Fibroblast of pulmonary artery (primary cell): ENCODE data around the gene TMEM116.

ENCODE experiments used
- DNase-seq: peaks from one replicate; pipeline ENCODE4 v3.0.0-alpha.2; 2010; ENCODE audit warnings: low read depth
- H3K4me3 ChIP-seq: replicated peaks from 2 replicates; pipeline ENCODE4 v1.5.1; 2011; ENCODE audit warnings: low read depth, mild to moderate bottlenecking, control low read depth, low read length, moderate library complexity
- TF ChIP-seq, protein P1 (sequence below): IDR thresholded peaks from 2 replicates; pipeline ENCODE4 v1.5.1; 2011; ENCODE audit warnings: mild to moderate bottlenecking, control low read depth, low read length, inconsistent platforms; ENCODE audit errors: missing control alignments

TMEM116 gene

DNA sequence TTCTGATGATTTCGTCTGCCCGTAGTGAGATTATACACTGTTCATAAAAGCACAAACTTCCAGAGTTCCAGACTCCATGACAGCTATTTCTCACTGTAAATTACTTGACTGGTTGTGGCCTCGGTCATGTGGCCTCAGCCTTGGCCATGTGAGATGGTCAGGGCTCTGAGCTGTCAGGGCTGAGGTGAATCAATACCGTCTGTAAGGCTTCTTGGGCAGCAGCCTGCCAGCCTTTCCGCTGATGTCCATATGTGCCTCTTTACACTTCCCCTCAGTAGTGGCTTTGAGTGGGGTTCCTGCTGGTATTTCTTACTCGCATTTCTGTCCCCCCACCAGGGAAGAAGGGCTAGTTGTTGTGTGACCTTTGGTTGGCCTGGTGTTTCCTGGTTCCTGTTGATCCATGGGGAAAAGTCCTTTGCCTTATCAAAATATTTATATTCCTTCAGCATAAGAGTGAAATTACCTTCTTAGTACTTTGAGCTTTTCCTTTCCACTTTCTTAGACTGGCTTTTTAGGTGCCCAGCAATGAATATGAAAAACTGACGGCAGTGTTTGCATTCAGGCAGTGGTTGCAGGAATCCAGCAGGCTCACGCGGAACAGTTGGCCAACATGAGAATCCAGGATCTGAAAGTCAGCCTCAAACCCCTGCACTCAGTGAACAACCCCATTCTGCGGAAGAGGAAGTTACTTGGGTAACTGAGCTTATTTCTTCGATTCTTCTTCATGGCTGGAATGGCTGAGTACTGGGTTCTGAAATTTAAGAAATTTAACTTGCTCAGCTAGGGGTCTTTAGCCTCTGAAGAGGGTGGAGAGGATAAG lies 124.8 kb downstream of the TMEM116 start:
- no peak overlapping the region for H3K4me3 ChIP-seq
- TF ChIP-seq, protein P1, sequence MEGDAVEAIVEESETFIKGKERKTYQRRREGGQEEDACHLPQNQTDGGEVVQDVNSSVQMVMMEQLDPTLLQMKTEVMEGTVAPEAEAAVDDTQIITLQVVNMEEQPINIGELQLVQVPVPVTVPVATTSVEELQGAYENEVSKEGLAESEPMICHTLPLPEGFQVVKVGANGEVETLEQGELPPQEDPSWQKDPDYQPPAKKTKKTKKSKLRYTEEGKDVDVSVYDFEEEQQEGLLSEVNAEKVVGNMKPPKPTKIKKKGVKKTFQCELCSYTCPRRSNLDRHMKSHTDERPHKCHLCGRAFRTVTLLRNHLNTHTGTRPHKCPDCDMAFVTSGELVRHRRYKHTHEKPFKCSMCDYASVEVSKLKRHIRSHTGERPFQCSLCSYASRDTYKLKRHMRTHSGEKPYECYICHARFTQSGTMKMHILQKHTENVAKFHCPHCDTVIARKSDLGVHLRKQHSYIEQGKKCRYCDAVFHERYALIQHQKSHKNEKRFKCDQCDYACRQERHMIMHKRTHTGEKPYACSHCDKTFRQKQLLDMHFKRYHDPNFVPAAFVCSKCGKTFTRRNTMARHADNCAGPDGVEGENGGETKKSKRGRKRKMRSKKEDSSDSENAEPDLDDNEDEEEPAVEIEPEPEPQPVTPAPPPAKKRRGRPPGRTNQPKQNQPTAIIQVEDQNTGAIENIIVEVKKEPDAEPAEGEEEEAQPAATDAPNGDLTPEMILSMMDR = no peak
- no peak for DNase-seq

DNA sequence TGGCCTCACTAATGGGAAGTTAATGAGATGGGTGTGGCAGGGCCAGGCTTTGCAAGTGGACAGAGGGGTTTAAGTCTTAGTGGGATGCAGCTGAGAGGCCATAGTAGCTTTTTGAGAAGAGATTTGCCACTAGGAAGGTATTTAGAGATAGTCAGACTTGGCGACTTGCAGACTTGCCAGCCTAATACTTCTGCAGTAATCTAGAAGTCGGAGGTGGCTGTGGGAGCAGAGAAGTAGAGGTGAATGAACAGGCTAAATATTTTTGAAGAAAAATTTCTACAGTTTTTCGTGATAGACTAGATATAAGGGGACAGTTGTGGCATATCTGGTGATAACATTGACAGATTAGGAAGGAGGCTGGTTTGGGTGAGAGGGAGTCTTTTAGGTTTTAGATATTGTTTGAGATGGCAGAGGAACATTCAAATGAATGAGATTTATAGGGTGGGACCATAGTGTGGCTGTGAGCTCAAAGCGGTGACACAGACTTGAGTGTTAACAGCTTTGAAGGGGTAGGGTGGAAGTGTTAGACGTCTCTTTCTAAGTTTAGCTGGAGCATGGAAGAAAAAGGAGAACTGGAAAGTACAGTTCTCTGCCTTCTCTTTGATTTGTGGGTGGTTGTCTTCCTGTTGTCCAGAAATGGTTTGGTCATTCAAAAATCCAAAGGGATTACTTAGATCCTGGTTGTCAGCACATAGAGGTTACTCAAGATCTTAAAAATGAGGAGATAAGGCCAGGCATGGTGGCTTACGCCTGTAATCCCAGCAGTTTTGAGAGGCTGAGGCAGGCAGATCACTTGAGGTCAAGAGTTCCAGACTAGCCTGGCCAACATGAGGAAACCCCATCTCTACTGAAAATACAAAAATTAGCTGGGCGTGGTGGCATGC lies 126.1 kb downstream of the TMEM116 start:
- no peak overlapping the region for H3K4me3 ChIP-seq
- no peak for DNase-seq
- TF ChIP-seq, protein P1 = no peak

DNA sequence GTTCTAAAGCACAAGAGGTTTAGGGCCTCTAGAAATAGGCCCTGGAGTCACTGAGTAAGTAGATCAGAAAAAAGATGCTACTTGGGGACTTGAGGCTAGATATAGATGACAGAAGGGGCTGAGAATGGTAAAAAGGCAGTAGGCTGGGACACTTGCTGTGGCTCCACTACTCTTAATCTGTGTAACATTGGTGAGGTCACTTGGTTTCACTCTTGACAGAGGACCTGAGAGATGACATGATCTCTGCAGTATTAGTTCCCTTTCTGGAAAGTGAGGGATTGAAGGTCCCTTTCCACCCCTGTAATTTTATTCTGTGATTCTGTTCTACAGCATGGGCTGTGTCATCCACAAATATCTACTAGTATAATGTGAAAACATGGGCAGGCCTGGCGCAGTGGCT lies 131.2 kb downstream of the TMEM116 start:
- DNase-seq = no peak
- H3K4me3 ChIP-seq = no peak overlapping the region
- TF ChIP-seq, protein P1 = no peak
